SK-N-SH (cell line): ENCODE results near the gene GPR137. TPM values are rescaled to one million over a fixed set of nuclear protein-coding genes. Genes with fewer than 3 reads are reported as not detected.
A peak's percentile ranks its signal among the peaks of the same experiment; 100 is the strongest.

Experiments used
- CTCF ChIA-PET: fragments of 300-600, 350-600 bp; formaldehyde crosslinking; extraction: SDS; loops from one replicate; lab custom pipeline; 2021; lab: Yijun Ruan, JAX
- POLR2A ChIA-PET: fragments of 350-600 bp; sonication (Branson Sonifier 250); formaldehyde crosslinking; extraction: SDS; loops from one replicate; lab custom pipeline; 2020; ENCODE audit warnings: antibody characterized with exemption, inconsistent platforms; lab: Yijun Ruan, JAX
- DNase-seq: peaks from one replicate; pipeline ENCODE4 v3.0.0; 2012
- H2AFZ ChIP-seq: fragments of 200-600 bp; sonication (generic); 2 replicates; pipeline ENCODE4 v1.8.1; 2016; ENCODE audit warnings: antibody characterized with exemption, mild to moderate bottlenecking, low read depth
- H3F3A ChIP-seq: fragments of 200-600 bp; sonication (generic); replicated peaks from 2 replicates; pipeline ENCODE3; 2016; ENCODE audit warnings: antibody characterized with exemption, mild to moderate bottlenecking; ENCODE audit not compliant: insufficient read depth
- H3K27ac ChIP-seq, 2 experiments: fragments of 200-500 bp in 1 of 2; fragments of 200-600 bp in 1 of 2; sonication (Bioruptor generic) in 1 of 2; sonication (generic), shearing (Covaris generic) in 1 of 2; 2 replicates each; pipeline versions ENCODE4 v1.5.1 to v1.6.1; 2014 to 2016; ENCODE audit warnings: low read depth in 2 of 2, inconsistent platforms in 1 of 2, low read length in 1 of 2, mild to moderate bottlenecking in 1 of 2, mixed read lengths in 1 of 2
- H3K27me3 ChIP-seq: fragments of 200-600 bp; sonication (generic), shearing (Covaris generic); 2 replicates; pipeline ENCODE4 v1.6.1; 2016; ENCODE audit warnings: mixed run types; ENCODE audit not compliant: insufficient read depth
- H3K36me3 ChIP-seq, 2 experiments: fragments of 200-500 bp in 1 of 2; fragments of 200-600 bp in 1 of 2; sonication (Bioruptor generic) in 1 of 2; sonication (generic) in 1 of 2; replicated peaks in 1 of 2; 2 replicates each; pipeline versions ENCODE3 to v1.5.1; 2014 to 2016; ENCODE audit warnings: low read length in 1 of 2, mild to moderate bottlenecking in 1 of 2; ENCODE audit not compliant: insufficient read depth in 2 of 2, control insufficient read depth in 1 of 2
- H3K4me1 ChIP-seq, 2 experiments: fragments of 200-500 bp in 1 of 2; fragments of 200-600 bp in 1 of 2; sonication (Bioruptor generic) in 1 of 2; sonication (generic), shearing (Covaris generic) in 1 of 2; 2 replicates each; pipeline versions ENCODE4 v1.5.1 to v1.6.1; 2014 to 2016; ENCODE audit warnings: low read depth in 1 of 2, low read length in 1 of 2, mixed run types in 1 of 2; ENCODE audit not compliant: insufficient read depth in 2 of 2, control insufficient read depth in 1 of 2
- H3K4me2 ChIP-seq: fragments of 200-600 bp; sonication (generic), shearing (Covaris generic); 2 replicates; pipeline ENCODE4 v1.6.1; 2017; ENCODE audit warnings: mixed run types
- H3K4me3 ChIP-seq, 2 experiments: fragments of 200-500 bp in 1 of 2; fragments of 200-600 bp in 1 of 2; sonication (Bioruptor generic) in 1 of 2; sonication (generic), shearing (Covaris generic) in 1 of 2; 2 replicates each; pipeline versions ENCODE4 v1.5.1 to v1.8.1; 2014 to 2016; ENCODE audit warnings: low read depth in 2 of 2, inconsistent platforms in 1 of 2, low read length in 1 of 2, mild to moderate bottlenecking in 1 of 2, mixed read lengths in 1 of 2, moderate library complexity in 1 of 2
- H3K79me2 ChIP-seq: fragments of 200-600 bp; sonication (generic); 2 replicates; pipeline ENCODE4 v1.8.1; 2017; ENCODE audit warnings: mild to moderate bottlenecking; ENCODE audit not compliant: insufficient read depth
- H3K9ac ChIP-seq: fragments of 200-600 bp; sonication (generic); 2 replicates; pipeline ENCODE4 v1.6.1; 2017; ENCODE audit warnings: mixed run types
- H3K9me2 ChIP-seq: fragments of 200-600 bp; sonication (generic); 2 replicates; pipeline ENCODE4 v1.6.1; 2017; ENCODE audit warnings: mixed run types
- H3K9me3 ChIP-seq: fragments of 200-600 bp; sonication (generic); 2 replicates; pipeline ENCODE4 v1.6.1; 2017; ENCODE audit warnings: mixed run types, mild to moderate bottlenecking, moderate library complexity
- H4K20me1 ChIP-seq: fragments of 200-600 bp; sonication (generic); 2 replicates; pipeline ENCODE4 v1.6.1; 2017; ENCODE audit warnings: mild to moderate bottlenecking, mixed run types; ENCODE audit not compliant: insufficient read depth
- CHD2 ChIP-seq: fragments of 150-350 bp; IDR thresholded peaks from 2 replicates; pipeline ENCODE4 v1.6.1; 2018; ENCODE audit warnings: low read length; ENCODE audit not compliant: partially characterized antibody
- CTCF ChIP-seq: fragments of 200-600 bp; sonication (generic); IDR thresholded peaks from 2 replicates; pipeline ENCODE4 v1.6.1; 2017; ENCODE audit warnings: antibody characterized with exemption, mild to moderate bottlenecking, moderate library complexity
- ELF1 ChIP-seq: IDR thresholded peaks from 2 replicates; pipeline ENCODE4 v1.4.0; 2012
- EP300 ChIP-seq, 2 experiments: IDR thresholded peaks; 2 replicates each; pipeline versions ENCODE4 v1.4.0 to v1.6.1; 2012; ENCODE audit warnings: borderline replicate concordance in 1 of 2, low read depth in 1 of 2, low read length in 1 of 2
- FOXJ3 ChIP-seq: sonication (generic); formaldehyde crosslinking; IDR thresholded peaks from 2 replicates; pipeline ENCODE4 v1.5.1; 2020; ENCODE audit warnings: mild to moderate bottlenecking, missing genetic modification reagents
- JUND ChIP-seq: IDR thresholded peaks from 2 replicates; pipeline ENCODE4 v1.4.0; 2012
- PBX3 ChIP-seq: IDR thresholded peaks from 2 replicates; pipeline ENCODE4; 2012
- RAD21 ChIP-seq: IDR thresholded peaks from 2 replicates; pipeline ENCODE4 v1.6.1; 2012; ENCODE audit warnings: mild to moderate bottlenecking, low read length
- REST ChIP-seq: IDR thresholded peaks from 2 replicates; pipeline ENCODE4 v1.6.1; 2012; ENCODE audit warnings: mild to moderate bottlenecking, low read depth, low read length, moderate library complexity
- RFX5 ChIP-seq: IDR thresholded peaks from 2 replicates; pipeline ENCODE4 v1.6.1; 2012; ENCODE audit warnings: mild to moderate bottlenecking, improper control_type of control experiment, low read length
- RXRA ChIP-seq: IDR thresholded peaks from 2 replicates; pipeline ENCODE4 v1.4.0; 2012; ENCODE audit warnings: low read depth, mild to moderate bottlenecking, borderline replicate concordance
- SIN3A ChIP-seq: IDR thresholded peaks from 2 replicates; pipeline ENCODE4 v1.6.1; 2012; ENCODE audit warnings: low read depth, mild to moderate bottlenecking, low read length, moderate library complexity, borderline replicate concordance
- TEAD4 ChIP-seq: IDR thresholded peaks from 2 replicates; pipeline ENCODE4 v1.4.0; 2012; ENCODE audit warnings: mild to moderate bottlenecking, borderline replicate concordance; ENCODE audit not compliant: insufficient read depth
- USF1 ChIP-seq: IDR thresholded peaks from 2 replicates; pipeline ENCODE4 v1.4.0; 2012; ENCODE audit warnings: low read depth, borderline replicate concordance
- USF2 ChIP-seq: fragments of 150-350 bp; IDR thresholded peaks from 2 replicates; pipeline ENCODE4 v1.6.1; 2017; ENCODE audit warnings: antibody characterized with exemption, low read length, low read depth, borderline replicate concordance
- YY1 ChIP-seq: IDR thresholded peaks from 2 replicates; pipeline ENCODE4 v1.4.0; 2012; ENCODE audit warnings: low read depth, mild to moderate bottlenecking
- ZBTB33 ChIP-seq: IDR thresholded peaks from 2 replicates; pipeline ENCODE4 v1.4.0; 2012; ENCODE audit warnings: low read depth, borderline replicate concordance
- WGBS: methylation state at CpG from one replicate; pipeline ENCODE4 v1.1.6; 2017; ENCODE audit warnings: low lambda C conversion rate; 5-methylcytosine and 5-hydroxymethylcytosine counted together
- polyA plus RNA-seq, 3 experiments: library from polyadenylated mRNA; depleted of rRNA; stranded (reverse); fragments of >200 nt; gene quantifications; 2 replicates each; pipeline ENCODE4 v1.2.3, GENCODE V29; 2012

The GPR137 gene
- polyA plus RNA-seq, 1 of the 3 experiments (the other 2 are of a cell fraction): 29.9 TPM

GRCh38 chr11:64268893-64269539 is 16.6 kb upstream of the GPR137 start (continued):
- TF ChIP-seq REST: 0 out of 2 replicates have a peak, but pooled peaks have one; percentile 36
- no peak for TF ChIP-seq EP300 (IDR thresholded peaks at IDR 0.05; ENCODE audit: borderline replicate concordance in 1 of 2, low read depth in 1 of 2, low read length in 1 of 2)
- TF ChIP-seq RFX5: no peak
- no peak for TF ChIP-seq ELF1
- TF ChIP-seq FOXJ3 (CRISPR knock-in tag): peak; percentile 2; the same call in 1 of the 2 replicates
- TF ChIP-seq YY1: no peak
- no peak for TF ChIP-seq USF2
- TF ChIP-seq CHD2: no peak

- ChIA-PET CTCF (interaction anchor here (0.7 to 6.9 kb wide), 15 partner anchors 11 to 90 kb away, joined by 3 to 89 read pairs (median 10); partner anchors contain the start of genes BAD, ESRRA, FERMT3 and KCNK4), POLR2A (interaction anchor here (1.0 to 6.5 kb wide), 9 partner anchors 15 to 84 kb away, joined by 3 to 112 read pairs (median 9); partner anchors contain the start of genes BAD, ESRRA, FKBP2 and GPR137)
- TF ChIP-seq RFX5 (no peak), RAD21 (peak; percentile 44), CTCF (0 out of 2 replicates have a peak, but pooled peaks have one; percentile 14), JUND (peak; percentile 47; the same call in 1 of the 2 replicates), USF1 (no peak), ELF1 (peak; percentile 100), SIN3A (no peak; the same call in 1 of the 2 replicates), PBX3 (peak; percentile 46; the same call in 1 of the 2 replicates), ZBTB33 (peak; percentile 41; the same call in 1 of the 2 replicates), TEAD4 (0 out of 2 replicates have a peak, but pooled peaks have one; percentile 19), RXRA (0 out of 2 replicates have a peak, but pooled peaks have one; percentile 33), CHD2 (peak; percentile 96)
Observed at GRCh38 chr11:64269540-64270220, 16.0 kb upstream of the GPR137 start.

More at GRCh38 chr11:64269540-64270220, 16.0 kb upstream of the GPR137 start:
- peak; percentile 86 for DNase-seq
- Histone ChIP-seq H3K79me2 (peaks cover 19% of the 10 kb centered on the region), H3K27ac (peak overlapping the region; percentile 97 to 99), H4K20me1 (no peaks in the 10 kb centered on the region), H3F3A (peaks cover 40% of the 10 kb centered on the region), H3K9me2 (no peaks in the 10 kb centered on the region), H3K4me1 (peaks cover 12 to 41% of the 10 kb centered on the region in 2 experiments; a peak in 2 of 4 replicates), H3K4me2 (peak overlapping the region; percentile 96), H3K4me3 (peak overlapping the region; percentile 60 to 76), H2AFZ (peak overlapping the region; percentile 83; the same call in 1 of the 2 replicates), H3K9me3 (no peaks in the 10 kb centered on the region), H3K27me3 (no peaks in the 10 kb centered on the region), H3K36me3 (peaks cover 7 to 20% of the 10 kb centered on the region in 2 experiments), H3K9ac (peak overlapping the region; percentile 84)
- WGBS: 1% methylated on average over 22 of the region's 58 CpGs
